GM12873 (cell line): ENCODE measurements around the gene TSPAN5.

ENCODE experiments used
- TF ChIP-seq, protein P1 (sequence below): IDR thresholded peaks from 2 replicates; pipeline ENCODE4 v1.5.1; 2012; ENCODE audit warnings: low read depth, mild to moderate bottlenecking, moderate library complexity, low read length, control low read depth; ENCODE audit not compliant: insufficient read depth; ENCODE audit errors: missing control alignments

The TSPAN5 gene

DNA sequence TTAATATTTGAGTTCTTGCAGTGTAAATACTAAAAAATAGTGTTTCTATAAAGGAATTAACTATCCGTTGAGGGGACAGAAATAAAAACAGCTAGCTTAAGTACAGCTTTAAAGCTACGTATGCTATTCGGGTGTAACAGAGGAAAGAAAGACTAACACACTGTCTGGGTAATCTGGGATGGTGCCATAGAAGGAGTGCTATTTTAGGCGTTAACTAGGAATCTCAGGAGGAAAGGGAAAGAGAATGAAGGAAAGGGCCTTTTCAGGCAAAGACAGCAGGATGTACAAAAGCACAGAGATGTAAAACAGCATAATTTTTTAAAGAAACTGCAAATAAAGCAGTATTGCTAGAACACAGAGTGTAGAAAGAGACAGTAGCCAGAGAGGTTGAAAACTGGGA lies 235.4 kb downstream of the TSPAN5 start:
- TF ChIP-seq, protein P1, sequence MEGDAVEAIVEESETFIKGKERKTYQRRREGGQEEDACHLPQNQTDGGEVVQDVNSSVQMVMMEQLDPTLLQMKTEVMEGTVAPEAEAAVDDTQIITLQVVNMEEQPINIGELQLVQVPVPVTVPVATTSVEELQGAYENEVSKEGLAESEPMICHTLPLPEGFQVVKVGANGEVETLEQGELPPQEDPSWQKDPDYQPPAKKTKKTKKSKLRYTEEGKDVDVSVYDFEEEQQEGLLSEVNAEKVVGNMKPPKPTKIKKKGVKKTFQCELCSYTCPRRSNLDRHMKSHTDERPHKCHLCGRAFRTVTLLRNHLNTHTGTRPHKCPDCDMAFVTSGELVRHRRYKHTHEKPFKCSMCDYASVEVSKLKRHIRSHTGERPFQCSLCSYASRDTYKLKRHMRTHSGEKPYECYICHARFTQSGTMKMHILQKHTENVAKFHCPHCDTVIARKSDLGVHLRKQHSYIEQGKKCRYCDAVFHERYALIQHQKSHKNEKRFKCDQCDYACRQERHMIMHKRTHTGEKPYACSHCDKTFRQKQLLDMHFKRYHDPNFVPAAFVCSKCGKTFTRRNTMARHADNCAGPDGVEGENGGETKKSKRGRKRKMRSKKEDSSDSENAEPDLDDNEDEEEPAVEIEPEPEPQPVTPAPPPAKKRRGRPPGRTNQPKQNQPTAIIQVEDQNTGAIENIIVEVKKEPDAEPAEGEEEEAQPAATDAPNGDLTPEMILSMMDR, result no peak

DNA sequence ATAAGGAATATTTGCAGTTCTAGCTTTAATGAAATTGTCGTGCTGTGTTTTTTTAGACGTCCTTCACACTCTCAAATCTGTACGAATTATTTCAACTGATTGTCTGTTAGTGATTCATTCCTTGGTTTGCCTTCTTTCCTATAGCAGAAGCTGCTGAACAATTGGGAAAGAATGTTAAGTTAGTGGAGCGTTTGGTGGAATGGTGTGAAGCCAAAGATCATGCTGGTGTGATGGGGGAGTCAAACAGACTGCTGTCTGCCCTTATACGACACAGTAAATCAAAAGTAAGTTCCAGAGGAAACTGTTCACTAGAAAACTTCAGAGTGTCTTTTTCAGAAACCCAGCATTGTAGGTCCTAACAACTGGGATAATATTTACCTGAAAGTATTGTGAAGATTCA lies 237.3 kb downstream of the TSPAN5 start:
- TF ChIP-seq, protein P1, result no peak
